Activated CD8-positive, alpha-beta memory T cell treated with anti-CD3 and anti-CD28 coated beads for 48 hours (primary cell): Measurements from ENCODE around the gene DMRTC2.

ENCODE experiments used
- DNase-seq, 3 experiments: peaks; one replicate each; pipeline ENCODE4 v3.0.0-alpha.2; 2020; ENCODE audit warnings: low read depth in 2 of 3, low spot score in 2 of 3

Gene DMRTC2

DNA sequence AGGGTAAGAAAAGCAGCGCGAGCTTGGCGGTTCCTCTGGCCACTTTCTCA, at the start of gene DMRTC2:
TSS of gene DMRTC2 (plus strand) at position 42 of the 50 bp plus-strand sequence. CDS start 2,387 bp downstream, outside the sequence.
- DNase-seq = no peak

DNA sequence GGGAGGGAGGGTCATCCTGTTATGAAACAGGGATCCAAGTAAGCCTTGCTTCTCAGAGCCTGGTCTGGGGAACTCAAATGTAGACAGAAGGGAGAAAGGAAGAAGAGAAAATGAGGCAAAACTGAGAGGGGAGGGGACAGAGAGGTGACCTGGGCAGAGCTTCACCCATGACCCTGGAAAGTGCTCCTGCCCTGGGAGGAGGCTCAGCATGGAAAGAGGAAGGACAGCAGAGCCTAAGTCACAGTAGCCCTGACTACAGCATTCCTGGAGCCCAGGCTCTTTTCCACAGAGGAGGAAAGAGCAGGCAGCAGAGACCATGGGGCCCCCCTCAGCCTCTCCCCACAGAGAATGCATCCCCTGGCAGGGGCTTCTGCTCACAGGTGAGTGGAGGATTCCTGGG, 48.5 kb upstream of the DMRTC2 start, which contains the start of gene CEACAM3:
TSS of gene CEACAM3 (plus strand) at position 226 of the 400 bp plus-strand sequence. CDS start at position 317, 91 bp downstream.
- no peak for DNase-seq

DNA sequence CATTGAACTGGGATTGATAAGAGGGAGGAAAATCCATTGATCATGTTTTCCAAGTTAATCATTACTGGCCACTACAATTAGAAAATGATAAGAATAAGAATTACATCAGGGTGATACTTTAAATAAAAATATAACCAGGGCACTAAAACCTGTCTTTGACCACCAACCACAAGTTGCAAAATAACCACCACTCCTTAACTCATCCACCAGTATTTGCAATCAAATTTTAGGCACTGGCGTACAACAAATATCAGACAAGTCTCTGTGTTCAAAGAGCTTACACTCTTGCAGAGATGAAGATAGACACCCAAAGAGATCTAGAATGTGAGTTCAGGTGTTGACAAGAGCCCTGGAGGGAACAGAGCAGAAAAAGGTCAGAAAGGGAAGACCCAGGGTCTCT, 47.9 kb upstream of the DMRTC2 start:
- no peak for DNase-seq

DNA sequence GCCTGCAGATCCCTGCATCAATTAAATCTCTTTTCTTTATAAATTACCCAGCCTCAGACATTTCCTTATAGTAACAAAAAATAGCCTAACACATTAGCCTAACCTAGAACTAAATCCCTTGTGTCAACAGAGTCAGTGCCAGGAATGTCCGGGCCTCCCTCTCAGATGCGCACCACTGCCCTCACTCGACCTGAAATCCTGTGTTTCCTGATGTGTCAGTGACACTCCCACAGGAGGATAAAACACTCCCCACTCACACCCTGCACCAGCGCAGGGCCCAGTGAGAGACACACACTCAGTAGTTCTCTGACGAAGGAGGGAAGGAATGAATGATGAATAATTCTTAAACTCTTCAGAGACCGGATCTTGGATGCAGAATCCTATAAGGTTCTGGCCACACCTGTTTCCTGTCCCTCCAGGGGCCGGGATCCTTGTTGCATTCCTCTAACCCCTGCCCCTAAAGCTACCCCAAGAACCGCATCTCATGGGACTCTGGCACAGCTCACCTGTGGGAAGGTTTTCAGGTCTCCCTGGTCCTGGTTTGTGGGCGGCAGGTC, 45.3 kb upstream of the DMRTC2 start:
- no peak for DNase-seq

DNA sequence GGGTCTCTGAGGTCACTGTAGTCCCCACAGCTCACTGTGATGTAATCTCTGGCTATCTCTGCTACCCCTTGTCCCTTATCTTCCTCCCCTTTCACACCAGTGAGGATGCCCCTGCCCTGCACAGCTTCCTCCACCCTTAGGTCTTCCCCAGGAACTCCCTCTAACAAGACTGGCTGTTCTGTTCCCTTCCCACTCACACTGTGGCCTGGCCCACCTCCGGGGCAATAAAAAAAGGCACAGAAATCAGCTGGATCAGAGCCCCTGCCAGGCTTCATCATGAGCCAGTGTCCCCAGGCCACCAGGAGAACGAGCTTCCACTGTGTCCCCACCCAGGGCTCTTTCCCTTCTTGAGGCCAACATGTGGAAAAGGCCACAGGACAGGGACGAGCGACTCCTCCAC, 43.8 kb upstream of the DMRTC2 start:
- no peak for DNase-seq

DNA sequence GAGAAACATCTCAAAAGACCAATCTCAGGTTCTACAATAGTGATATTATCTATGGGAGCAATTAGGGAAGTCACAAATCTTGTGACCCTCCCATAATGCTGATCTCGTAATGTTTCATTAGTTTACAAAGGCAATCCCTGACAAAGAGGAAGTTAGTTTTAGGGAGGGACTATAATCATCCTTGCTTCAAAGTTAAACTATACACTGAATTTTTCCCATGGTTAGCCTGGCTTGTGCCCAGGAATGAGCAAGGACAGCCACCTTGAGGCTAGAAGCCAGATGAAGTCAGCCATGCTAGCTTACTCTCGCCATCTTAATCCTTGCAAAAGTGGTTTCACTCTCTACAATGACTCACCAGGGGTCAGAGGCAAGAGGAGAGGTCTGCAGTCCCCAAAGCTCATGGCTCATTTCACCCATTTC, 43.0 kb upstream of the DMRTC2 start:
- DNase-seq = no peak

DNA sequence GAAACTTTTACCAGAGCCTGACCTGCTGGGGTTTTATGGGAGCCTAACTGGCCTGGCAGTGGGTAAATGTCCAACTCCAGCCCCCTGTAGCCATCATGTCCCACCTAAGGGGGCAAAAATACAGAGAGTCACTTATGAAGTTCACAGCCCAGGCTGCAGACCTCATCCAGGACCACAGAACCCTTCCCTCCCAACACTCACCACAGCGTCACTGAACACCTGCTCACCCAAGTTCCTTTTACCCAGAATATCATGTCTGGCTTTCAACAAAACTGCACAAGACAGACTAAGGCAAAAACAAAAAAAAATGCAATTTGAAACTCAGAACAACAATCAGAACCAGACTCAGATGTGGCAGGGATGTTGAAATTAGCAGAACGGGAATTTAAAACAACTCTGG, 42.1 kb upstream of the DMRTC2 start:
- no peak for DNase-seq

DNA sequence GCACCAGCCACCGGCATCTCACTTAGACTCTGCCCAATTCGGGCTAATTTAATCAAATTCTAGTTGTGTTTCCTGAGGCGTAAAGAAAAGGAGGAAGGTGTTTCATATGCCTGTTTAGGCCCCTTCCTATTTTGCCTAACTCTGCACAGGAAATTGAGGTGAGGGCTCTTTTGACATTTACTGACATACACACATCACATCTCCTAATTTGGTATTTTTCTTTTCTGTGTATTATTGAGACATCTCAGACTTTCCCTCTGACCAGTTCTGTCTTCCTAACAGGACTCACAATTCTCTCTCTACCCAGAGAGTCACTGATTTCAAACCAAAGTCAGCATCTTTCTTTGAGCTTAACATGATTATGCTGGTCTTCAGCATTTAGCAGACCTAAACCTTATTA, 40.5 kb upstream of the DMRTC2 start:
- no peak for DNase-seq

DNA sequence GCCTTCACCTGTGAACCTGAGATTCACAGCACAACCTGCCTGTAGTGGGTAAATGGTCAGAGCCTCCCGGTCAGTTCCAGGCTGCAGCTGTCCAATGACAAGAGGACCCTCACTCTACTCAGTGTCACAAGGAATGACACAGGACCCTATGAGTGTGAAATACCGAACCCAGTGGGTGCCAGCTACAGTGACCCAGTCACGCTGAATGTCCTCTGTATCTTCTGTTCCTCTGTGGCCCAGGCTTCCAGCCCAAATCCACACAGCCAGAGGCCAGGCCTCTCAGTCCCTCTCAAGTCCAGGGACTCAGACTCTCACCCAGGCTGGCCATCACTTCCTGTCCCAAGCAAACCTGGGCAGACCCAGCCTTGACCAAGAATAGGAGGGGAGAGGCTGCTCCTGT, 37.7 kb upstream of the DMRTC2 start:
- DNase-seq = no peak

DNA sequence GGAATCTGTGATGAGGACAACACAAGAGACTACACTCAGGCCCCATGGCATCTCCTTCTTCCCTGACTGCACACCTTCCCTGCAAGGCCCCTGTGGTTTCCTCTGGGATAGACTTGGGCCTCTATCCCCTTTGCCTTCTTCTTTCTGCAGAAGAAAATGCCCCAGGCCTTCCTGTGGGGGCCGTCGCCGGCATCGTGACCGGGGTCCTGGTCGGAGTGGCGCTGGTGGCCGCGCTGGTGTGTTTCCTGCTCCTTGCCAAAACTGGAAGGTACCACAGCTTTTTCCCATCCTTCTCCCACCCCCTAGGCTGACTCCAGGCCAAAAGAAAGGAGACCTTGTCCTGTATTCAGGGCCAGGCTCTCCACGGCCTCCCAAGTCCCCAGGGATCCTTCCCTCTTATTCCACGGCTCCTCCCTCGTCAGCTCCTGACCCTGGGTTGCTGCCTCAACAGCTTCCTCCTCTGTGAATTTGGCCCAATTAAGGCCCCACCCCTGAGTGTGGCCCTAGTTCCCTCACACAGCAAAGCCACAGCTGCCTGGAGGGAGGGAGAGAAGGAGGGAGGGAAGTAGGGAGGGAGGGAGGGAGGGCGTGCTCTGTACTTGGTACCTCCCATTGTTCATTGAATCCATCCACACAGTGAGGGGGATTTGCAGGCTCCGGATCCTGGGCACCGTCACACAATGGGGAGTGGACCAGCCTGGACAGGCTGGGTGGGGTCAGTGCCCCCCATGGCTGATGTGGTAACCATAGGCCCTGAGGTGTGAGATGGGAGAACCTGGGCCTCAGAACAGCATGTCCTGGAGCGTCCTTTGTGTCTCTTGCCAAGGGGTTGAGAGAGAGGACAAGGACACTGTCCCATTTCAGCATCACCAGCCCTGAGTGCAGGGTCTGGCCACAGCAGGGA, 35.9 kb upstream of the DMRTC2 start:
- DNase-seq = no peak

DNA sequence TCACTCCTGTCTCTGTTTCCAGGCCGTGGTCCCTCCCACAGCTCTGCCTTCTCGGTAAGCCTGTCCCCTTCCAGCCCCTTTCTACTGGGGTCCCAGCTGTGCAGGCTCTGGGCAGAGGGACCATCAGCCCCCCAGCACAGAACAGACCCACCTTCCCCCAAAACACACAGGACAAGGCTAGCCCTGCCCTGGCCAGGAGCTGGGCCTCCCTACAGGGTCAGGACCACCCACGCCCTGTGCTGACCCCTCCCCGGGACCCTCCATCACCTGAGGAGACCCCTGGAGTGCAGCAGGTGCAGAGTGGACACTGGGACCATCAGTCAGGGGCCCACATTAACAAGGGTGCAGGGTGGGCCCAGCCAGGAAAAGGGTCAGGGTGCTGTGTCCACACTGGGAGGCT, 34.5 kb upstream of the DMRTC2 start:
- DNase-seq = no peak

DNA sequence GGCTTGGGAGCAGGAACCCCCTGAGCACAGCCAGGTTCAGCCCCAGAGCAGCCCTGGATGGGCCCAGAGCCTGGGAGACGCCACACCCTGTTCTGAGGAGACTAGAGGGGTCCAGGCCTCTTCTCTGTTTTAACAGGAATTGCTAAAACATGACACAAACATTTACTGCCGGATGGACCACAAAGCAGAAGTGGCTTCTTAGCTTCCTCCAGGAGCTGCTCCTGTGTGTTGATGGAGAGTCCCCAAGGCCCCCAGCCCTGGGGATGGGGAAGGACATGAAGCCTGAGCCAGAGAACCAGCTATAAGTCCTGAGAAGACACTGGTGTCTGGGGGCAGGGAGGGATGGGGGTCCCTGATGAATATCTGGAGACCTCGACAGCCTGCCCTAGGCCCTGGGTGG, 33.8 kb upstream of the DMRTC2 start:
- no peak for DNase-seq

DNA sequence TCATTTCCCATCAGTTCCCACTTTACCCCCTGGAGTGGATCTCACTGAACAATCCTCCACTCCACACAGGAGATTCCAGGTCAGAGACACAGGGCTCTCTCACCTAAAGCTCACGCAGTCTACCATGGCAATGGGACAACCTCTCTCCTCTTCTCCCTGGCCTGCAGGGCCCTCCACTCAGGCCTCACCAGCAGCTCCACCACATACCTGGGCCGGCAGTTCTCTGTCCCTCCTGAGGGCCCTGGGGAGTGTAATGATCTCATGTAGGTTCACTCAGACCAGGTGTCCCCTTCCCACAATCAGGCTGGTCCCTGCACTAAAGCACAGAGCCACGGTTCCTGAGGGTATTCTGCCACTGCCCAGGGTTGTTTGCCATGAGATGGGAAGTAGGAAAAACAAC, 32.9 kb upstream of the DMRTC2 start:
- no peak for DNase-seq

DNA sequence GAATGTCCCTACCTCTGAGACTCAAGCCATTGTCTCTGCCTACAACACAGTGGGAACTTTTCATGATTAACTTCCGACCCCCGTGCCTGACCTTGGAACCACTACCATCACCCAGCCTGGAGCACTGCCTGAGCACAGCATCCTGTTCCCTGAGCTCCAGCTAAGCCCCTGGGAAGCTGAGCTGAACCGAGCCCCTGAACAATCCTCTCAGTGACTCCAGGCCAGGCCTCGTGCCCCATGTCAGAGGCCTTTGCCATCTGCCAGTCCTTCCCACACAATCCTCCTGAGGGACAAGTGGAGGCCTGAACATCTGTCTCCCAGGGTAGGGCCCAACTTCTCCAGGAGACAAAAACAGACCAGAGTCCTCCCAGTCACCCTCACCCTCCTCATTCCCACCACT, 30.9 kb upstream of the DMRTC2 start:
- no peak for DNase-seq

DNA sequence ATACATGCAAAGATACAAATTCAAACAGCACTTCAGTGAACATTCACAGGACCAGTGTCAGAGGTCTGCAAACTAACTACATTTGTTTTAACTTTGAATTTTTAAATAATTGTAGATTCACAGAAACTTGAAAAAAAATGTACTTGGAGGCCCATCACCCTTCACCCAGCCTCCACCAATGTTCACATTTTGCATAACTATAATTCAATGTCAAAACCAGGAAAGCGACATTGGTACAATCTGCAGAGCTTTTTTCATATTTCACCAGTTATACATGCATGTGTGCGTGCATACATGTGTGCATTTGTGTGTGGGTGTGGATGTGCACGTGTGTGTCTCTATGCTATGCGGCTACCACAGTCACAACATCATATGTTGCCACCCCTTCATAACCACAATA, 29.5 kb upstream of the DMRTC2 start:
- DNase-seq = no peak

DNA sequence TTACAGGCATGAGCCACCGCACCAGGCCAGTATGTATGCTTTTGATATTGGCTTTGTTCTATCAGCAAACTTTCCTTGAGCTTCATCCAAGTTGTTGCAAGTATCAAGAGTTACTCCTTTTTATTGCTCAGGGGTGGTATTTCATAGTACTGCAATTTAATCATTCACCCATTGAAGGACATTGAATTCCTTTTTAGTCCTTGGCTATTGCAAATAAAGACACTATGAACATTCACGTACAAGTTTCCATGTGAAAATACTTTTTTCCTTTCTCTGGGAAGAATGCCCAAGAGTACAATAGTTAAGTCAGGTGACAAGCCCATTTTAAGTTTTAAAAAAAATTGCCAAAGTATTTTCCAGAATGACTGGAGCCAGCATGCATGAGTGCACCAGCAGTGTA, 28.1 kb upstream of the DMRTC2 start:
- no peak for DNase-seq

DNA sequence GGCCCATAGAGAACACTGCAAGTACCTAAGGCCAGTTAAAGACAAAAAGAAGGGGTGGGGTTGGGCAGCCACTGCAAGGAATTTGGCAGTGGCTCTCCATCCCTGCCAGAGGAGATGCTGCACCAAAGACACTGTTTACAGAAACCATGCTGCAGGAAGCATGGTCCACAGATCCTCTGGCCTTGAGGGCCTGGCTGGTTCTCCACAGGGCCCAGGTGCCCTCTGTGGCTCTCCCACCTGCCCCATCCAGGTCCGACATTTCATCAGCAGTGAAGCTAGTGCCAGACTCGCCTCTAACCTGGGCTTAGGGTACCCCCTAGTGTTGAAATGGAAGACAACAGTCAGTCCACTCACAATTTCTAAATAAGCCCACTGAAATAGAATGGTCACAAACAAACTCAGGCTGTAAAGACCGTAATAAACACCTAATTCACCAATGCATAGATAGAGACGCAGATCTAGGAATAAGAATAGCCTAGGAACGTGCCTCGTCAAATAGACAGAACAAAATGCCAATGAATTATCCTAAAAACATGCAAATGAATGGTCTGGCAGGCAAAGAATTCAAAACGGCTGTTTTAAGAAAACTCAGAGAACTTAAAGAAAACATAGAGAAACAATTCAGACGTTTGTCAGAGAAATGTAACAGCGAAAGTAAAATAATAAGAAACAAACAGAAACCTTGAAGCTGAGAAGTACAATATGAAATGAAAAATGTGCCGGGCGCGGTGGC, 23.7 kb upstream of the DMRTC2 start:
- no peak for DNase-seq

DNA sequence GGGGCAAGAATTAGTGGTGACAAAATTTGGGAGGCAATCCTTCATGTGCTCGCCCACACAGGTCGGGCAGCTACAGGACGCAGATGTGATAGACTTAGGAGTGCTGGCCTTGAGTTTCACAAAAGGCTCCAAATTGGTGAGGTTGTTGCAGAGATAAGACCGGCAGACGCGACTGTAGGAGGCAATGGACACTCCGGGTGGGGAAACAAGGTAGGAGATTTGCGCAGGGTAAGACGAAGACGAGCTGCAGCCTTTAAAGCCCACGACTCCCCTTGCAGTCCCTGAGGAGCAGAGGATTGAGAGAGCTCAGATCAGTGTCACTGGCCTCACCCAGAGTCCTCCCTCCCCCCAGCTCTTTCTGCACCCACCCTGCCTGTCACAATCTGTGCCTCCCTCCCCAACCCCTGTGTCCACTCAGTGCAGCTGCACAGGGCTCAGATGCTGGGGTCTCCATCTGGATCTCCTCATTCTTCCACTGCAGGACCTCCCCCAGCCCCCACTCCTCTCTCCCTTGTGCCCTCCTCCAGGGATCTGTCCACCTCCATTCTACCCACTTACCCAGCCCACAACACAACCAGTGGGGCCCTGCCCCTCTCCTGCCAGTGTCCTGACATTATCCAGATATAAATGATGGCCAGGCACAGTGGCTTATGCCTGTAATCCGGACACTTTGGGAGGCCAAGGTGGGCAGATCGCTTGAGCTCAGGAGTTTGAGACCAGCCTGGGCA, 6.7 kb upstream of the DMRTC2 start:
- no peak for DNase-seq

DNA sequence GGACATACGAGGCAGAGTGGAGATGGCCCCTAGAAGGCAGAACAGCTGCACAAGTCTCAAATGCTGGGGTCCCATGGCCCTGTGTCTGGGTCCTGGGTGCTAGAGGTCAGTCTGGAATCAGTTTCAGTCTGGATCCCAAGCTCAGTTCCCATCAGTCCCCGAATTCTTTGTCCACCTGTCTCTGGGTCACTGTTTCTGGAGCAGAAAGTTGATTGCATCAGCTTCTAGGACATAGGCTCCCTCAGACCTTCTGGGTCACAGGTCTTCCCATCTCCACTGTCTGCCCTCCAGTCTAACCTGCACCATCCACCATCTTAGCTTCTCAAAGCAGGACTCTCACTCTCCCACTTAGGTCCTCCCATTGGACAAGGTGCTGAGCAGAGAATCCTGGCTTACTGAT, 5.6 kb upstream of the DMRTC2 start:
- no peak for DNase-seq

DNA sequence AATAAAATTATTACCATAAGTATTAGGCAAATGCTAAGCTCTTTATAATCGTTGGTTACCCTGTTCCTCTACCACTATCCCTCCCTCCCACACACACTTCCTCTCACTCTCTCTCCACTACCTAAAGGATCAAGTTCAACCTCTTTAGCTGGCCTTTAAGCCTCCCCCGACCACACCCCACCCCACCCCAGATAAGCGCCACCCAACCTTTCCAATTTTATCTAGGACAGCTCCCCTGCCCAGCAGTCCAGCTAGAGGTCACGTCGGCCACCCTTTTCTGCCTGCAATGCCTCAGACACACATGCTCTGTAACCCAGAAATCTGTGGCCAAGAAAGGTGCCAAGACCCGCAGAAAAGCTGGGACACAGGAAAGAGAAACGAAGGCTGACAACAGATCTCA, 1.5 kb upstream of the DMRTC2 start:
- no peak for DNase-seq

DNA sequence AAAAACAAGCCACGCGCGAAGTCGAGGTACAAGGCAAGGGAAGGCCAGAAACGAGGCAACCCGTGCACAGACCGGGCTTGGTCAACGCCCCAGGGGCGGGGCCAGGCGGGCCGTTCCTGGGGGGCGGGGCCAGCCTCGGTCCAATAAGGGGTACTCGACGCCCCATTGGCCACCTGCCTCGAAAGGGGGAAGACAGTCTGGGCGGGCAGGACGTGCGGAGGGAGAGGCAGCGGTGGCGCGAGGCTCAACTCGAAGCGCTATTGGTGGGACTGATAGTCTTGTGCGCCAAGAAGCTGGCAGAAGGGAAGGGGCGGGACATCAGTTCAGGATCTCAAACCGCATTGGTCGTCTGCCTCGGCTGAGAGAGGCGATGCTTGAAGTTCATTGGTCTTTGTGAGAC, 241 bp upstream of the DMRTC2 start, which contains the start of gene LYPD4:
TSS of gene LYPD4 (minus strand) at position 83 of the 400 bp plus-strand sequence. CDS start 5,398 bp downstream, outside the sequence.
- no peak for DNase-seq

DNA sequence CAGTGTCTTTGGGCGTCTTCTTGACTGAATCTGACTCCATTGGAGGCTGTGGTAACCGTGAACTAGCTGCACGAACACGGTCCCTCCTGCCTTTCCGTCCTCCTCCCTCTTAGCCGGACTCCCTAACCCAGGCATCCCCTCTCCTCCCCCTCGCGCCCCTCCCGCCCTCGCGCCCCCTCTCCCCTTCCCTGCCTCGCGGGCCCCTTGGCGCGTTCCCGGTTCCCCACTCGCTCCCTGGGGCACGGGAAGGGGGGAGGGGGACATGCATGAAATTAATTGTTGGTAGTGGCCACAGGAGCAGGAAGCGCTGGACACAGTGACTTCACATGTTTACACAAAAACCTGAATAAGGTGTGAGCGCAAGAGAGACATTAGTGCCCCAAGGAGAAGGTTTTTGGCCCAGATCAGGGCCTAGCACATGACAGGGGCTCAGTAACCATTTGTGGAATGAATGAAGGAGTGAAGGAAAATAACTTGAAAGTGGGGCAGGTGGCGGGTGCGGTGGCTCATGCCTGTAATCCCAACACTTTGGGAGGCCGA, 279 bp downstream of the DMRTC2 start:
- DNase-seq = no peak
